NCI-H2081 treated with DMSO at 0.1 percent for 48 hours (cell line): ENCODE results near the gene PTPRA.
"Not testable (repeated sequence)": the region's sequence is repeated elsewhere in the genome, so short reads cannot be mapped to it uniquely, and the experiment has no call there.

ENCODE experiments used
- DNase-seq: peaks from one replicate; lab custom pipeline; 2025; lab: John Stamatoyannopoulos, UW

The PTPRA gene

GRCh38 chr20:2873010-2873746, at the start of gene PTPRA:
Gene PTPRA, plus strand, starts transcription at chr20:2873481. Its CDS starts 90,797 bp downstream, at chr20:2964278.
- peak; percentile 50 for DNase-seq

DNA sequence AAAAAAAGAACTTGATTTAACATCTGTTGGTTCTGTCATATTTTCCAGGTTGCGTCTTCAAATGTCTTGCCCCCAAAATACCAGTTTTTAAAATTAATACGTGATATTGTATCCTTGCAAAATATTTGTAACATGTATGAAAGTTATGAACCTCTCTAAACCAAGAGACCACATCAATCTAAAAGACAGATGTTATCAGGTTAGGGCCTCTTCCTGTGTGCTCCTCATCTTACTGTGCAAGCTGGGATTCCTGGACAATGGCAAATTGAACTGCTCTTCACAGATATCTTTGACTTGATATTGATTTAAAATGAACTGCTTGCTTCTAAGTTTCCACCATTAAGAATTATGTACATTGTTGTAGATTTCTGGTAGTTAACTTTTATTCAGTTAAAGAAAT, 47.5 kb upstream of the PTPRA start:
- DNase-seq, result no peak

- DNase-seq, result no peak
These were observed 46.6 kb upstream of the PTPRA start for GRCh38 chr20:2826655-2827054.

GRCh38 chr20:2829376-2829775, 43.9 kb upstream of the PTPRA start:
- DNase-seq, result no peak

- not testable (repeated sequence) for DNase-seq
These were observed 42.1 kb upstream of the PTPRA start for GRCh38 chr20:2831206-2831605.

GRCh38 chr20:2833761-2834160, 39.5 kb upstream of the PTPRA start:
- no peak for DNase-seq

- no peak for DNase-seq
These were observed 38.7 kb upstream of the PTPRA start for GRCh38 chr20:2834401-2835110.

- DNase-seq, result no peak
These were observed 37.9 kb upstream of the PTPRA start for GRCh38 chr20:2835331-2835796.

DNA sequence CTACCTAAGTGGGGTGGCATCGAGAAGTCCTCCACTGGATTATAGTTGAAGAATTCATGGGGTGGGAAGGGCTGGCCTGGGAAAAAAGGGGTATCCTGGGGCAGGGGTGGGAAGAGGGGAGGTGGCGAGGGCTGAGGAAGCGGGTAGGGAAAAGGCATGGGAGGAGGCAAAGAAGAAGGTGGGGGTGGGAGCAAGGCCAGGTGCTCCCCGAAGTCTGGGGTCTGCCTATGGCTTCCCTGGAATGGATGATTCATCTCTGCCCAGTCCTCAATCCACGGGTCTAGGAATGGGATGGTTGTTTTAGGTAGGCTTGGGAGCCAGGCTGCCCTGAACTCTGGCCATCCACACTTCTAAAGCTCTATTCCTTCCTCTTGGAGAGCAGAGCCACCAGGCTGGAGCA, 37.2 kb upstream of the PTPRA start:
- DNase-seq, result no peak

DNA sequence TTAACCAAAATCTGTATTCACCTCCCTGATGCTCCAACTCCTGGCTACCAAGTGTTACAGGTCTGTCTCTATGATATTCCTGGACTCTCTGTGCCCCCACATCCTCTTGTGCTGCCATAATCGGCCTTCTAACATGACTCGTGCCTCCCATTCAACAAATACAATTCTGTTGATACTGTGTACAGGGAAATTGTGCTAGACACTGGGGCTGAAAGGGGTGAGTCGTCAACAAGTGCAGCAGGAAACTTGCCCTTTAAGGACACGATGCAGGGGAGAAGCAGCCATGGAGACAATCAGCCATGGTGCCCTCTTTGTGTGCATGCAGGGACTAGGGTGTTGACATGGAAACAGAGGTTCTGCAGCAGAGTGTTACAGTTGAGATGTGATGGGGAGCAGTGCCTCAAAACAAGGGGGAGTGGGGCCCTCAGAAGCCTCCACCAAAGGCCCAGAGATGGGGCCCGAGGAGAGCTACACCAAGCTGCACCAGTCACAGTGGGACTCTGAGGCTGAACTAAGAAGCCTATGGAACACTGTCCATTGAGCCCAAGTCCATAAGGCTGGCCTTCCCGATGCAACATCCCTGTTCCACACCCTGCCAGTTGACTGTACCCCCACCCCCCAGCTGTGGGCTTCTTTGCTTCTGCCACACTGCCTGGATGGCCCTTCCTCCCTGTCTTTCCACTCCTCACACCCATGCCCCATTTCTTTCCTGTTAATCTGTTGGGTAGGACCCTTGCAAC, 35.9 kb upstream of the PTPRA start:
- DNase-seq, result no peak

- DNase-seq, result no peak
These were observed 35.0 kb upstream of the PTPRA start for GRCh38 chr20:2838170-2838797.

DNA sequence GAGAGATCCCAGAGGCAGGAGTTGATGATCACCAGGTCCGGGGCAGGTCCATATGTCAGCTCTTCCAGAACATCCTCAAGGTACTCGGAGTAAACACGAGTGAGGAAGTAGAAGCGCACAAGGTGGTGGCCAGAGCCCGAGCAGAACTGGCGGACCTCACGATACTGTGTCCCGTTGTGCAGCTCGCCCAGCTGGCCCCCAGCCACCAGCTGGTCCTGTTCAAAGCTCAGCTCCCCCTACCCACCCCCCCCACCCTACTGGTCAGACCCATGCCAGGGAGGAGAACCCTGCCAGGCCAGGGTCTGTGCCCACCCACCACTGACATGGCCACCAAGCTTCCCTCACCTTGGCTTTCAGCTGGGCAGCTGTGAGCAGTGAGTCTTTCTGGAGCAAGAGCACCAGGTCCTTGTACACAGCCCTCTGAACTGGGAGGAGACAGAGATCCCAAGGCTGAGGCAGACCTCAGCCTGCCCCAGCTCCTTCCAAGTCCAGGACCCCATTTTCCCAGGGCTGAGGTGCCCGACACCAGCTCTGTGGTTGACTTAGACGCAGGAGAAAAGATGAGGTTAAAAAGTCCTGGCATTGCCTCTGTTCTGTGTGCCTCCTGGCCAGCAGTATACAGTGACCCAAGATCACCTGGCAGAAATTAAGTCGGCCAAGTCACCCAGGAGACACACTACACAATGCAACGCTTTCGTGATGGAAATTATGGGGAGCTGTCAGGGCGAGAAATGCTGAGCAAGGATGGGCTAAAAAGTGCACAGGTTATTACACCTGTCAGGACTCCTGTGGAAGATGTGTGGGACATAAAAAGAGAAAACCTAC, 34.2 kb upstream of the PTPRA start:
- no peak for DNase-seq

DNA sequence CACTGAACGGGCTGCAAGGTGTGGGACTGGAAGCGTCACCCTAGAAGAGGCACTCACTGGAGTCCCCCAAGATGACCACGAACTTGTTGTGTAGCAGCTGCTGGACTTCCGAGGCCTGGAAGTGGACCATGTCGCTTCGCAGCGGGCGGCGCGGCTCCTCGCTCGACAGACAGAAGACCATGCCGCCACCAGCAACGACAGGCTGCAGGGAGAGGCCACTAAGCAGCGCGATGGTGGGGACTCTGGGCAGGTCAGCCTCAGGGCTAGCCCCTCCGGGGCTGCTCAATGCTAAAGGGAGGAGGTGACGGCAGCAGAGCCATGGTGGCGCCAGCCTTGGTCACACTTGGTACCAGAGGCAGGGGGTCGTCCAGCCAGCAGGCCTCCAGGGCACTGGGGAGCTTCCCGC, 33.5 kb upstream of the PTPRA start:
- no peak for DNase-seq

GRCh38 chr20:2840138-2840966, 32.9 kb upstream of the PTPRA start, which contains the start of the genes PCED1A and VPS16:
Gene PCED1A, minus strand, starts transcription at chr20:2840655. Its CDS starts 743 bp downstream, at chr20:2839912.
Gene VPS16, plus strand, starts transcription at chr20:2840745. Its CDS starts 30 bp downstream, at chr20:2840775.
- no peak for DNase-seq

GRCh38 chr20:2840967-2841531, 32.2 kb upstream of the PTPRA start:
- no peak for DNase-seq

DNA sequence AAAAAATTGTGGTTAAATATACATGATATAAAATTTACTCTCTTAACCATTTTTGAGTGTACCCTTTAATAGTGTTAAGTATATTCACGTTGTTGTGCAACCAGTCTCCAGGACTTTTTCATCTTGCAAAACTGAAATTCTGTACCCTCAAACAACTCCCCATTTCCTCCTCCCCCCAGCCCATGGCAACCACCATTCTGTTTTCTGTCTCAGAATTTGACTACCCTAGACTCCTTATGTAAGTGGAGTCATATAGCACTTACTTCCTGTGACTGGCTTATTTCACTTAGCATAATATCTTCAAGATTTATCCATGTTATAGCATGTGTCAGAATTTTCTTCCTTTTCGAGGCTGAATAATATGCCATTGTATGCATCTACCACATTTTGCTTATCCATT, 27.7 kb upstream of the PTPRA start:
- no peak for DNase-seq

- no peak for DNase-seq
These were observed 26.6 kb upstream of the PTPRA start for GRCh38 chr20:2846698-2847097.

DNA sequence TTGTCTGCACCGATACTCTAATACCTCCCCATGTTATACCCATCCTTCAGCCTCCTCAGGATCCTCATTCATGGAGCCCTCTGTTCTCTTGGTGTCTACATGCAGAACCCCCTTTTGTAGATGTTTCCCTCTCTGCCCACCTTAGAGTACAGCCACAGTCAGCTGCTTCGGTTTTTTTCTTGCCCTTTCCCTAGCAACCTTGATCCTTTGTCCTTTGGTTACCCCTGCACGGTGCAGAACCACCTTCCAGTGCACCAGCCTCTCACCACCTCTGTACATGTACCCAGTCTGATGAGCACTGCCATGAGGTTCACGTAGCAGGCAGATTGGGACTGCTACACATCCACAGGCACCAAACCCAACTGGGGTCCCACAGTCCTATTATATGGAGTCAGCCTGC, 25.5 kb upstream of the PTPRA start:
- DNase-seq, result no peak

GRCh38 chr20:2849529-2849928, 23.8 kb upstream of the PTPRA start:
- no peak for DNase-seq

- DNase-seq, result no peak
These were observed 22.2 kb upstream of the PTPRA start for GRCh38 chr20:2851086-2851485.
